PC-9 (cell line): Measurements from ENCODE around the gene HADHA. TPM values are rescaled to one million over a fixed set of nuclear protein-coding genes. Genes with fewer than 3 reads are reported as not detected.

Source experiments
- BruUV-seq: library from RNA; stranded (reverse); fragments of 400-500 nt; replicated peaks from 2 replicates; lab custom pipeline; 2021; lab: Mats Ljungman, UMichigan
- CTCF ChIA-PET: fragments of 300-600 bp; sonication (Branson Sonifier 250); formaldehyde crosslinking; loops from one replicate; lab custom pipeline; 2022; ENCODE audit warnings: antibody characterized with exemption; lab: Charles Lee
- POLR2A ChIA-PET: fragments of 300-600 bp; sonication (Branson Sonifier 250); formaldehyde crosslinking; loops from one replicate; lab custom pipeline; 2022; ENCODE audit warnings: antibody characterized with exemption; ENCODE audit not compliant: unreplicated experiment; lab: Charles Lee
- DNase-seq, 2 experiments: peaks; one replicate each; pipeline versions ENCODE4 v3.0.0 to v3.0.0-alpha.2; 2015 to 2022; ENCODE audit warnings: mixed read lengths in 1 of 2
- H2AFZ ChIP-seq: fragments of 200-600 bp; sonication (generic); 2 replicates; pipeline ENCODE4 v1.8.1; 2017; ENCODE audit warnings: antibody characterized with exemption
- H3F3A ChIP-seq: fragments of 200-600 bp; sonication (generic); 2 replicates; pipeline ENCODE4 v1.8.1; 2017; ENCODE audit warnings: antibody characterized with exemption, mild to moderate bottlenecking, low read depth; ENCODE audit not compliant: insufficient read depth
- H3K27ac ChIP-seq: fragments of 200-600 bp; sonication (generic); 2 replicates; pipeline ENCODE4 v1.6.1; 2016; ENCODE audit warnings: mixed run types
- H3K27me3 ChIP-seq: fragments of 200-600 bp; sonication (generic); 2 replicates; pipeline ENCODE4 v1.6.1; 2016; ENCODE audit warnings: low read depth, mixed run types; ENCODE audit not compliant: insufficient read depth
- H3K36me3 ChIP-seq: fragments of 200-600 bp; sonication (generic); 2 replicates; pipeline ENCODE4 v1.6.1; 2016; ENCODE audit warnings: low read depth, mixed run types
- H3K4me1 ChIP-seq: fragments of 200-600 bp; sonication (generic); replicated peaks from 2 replicates; pipeline ENCODE4 v1.6.1; 2016; ENCODE audit warnings: mixed run types; ENCODE audit not compliant: insufficient read depth
- H3K4me2 ChIP-seq: fragments of 200-600 bp; sonication (generic); 2 replicates; pipeline ENCODE4 v1.6.1; 2017; ENCODE audit warnings: mixed run types
- H3K4me3 ChIP-seq: fragments of 200-600 bp; sonication (generic); 2 replicates; pipeline ENCODE4 v1.6.1; 2016; ENCODE audit warnings: mixed run types
- H3K79me2 ChIP-seq: fragments of 200-600 bp; sonication (generic); 2 replicates; pipeline ENCODE4 v1.6.1; 2017; ENCODE audit warnings: low read depth, mixed run types
- H3K9me2 ChIP-seq: fragments of 200-600 bp; sonication (generic); 2 replicates; pipeline ENCODE4 v1.8.1; 2017; ENCODE audit warnings: mild to moderate bottlenecking; ENCODE audit not compliant: insufficient read depth
- H3K9me3 ChIP-seq: fragments of 200-600 bp; sonication (generic); 2 replicates; pipeline ENCODE4 v1.8.1; 2016; ENCODE audit warnings: low read depth; ENCODE audit not compliant: insufficient read depth
- H4K20me1 ChIP-seq: fragments of 200-600 bp; sonication (generic); 2 replicates; pipeline ENCODE4 v1.8.1; 2017; ENCODE audit not compliant: insufficient read depth
- EZH2 ChIP-seq: fragments of 200-600 bp; sonication (generic); IDR thresholded peaks from 2 replicates; pipeline ENCODE4 v1.8.0; 2017; ENCODE audit warnings: antibody characterized with exemption, low read depth
- intact Hi-C: fragments of 100-400 bp; cut with micrococcal nuclease; formaldehyde crosslinking; loops from one replicate; pipeline ENCODE4 v1.10.0; 2022; ENCODE audit not compliant: unreplicated experiment
- total RNA-seq: library from RNA; stranded (reverse); gene quantifications from 2 replicates; pipeline ENCODE4 v1.2.3, GENCODE V29; 2021
- TF ChIP-seq, protein P1 (sequence below): fragments of 200-600 bp; sonication (generic); conservative IDR thresholded peaks from 2 replicates; pipeline ENCODE4 v1.6.1; 2017; ENCODE audit warnings: mixed run types, antibody characterized with exemption, mild to moderate bottlenecking, moderate library complexity

The HADHA gene
- total RNA-seq, 1 experiment from 2014 or later: 129 TPM

DNA sequence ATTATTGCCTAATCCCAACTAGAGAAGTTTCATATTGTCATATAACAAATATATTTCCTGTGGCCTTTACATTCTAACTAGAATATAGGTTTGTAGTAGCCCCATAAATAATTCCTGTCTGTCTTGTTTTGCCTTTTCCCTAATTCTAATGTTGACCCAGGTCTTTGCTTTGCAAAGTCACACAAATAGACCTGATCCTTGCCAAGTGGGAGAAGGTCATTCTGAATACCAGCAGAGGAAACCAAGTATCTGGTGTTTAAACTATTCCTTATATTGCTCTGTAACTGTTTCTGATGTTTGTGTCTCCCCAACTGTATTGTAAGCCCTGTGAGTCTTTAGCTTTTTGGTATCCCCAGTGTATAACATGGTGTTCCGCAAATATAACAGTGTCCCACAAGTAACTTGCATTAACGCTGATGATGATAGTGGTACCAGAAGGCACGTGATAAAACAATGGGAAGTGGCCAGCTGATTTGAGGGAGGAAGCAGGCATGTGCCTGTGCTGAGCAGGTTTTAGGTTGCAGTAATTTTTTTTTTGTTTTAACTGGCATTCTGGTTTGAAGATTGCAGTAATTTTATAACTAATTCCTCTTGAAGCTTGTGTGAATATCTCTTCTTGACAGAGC is 11.4 kb upstream of the HADHA start:
- Histone ChIP-seq H4K20me1 (peaks cover 5% of the 10 kb centered on the region), H3K79me2 (peaks cover 23% of the 10 kb centered on the region), H3K4me1 (peaks cover 10% of the 10 kb centered on the region; the same call in 1 of the 2 replicates), H3K4me3 (no peak overlapping the region), H3K4me2 (no peak overlapping the region), H3K36me3 (peaks cover 8% of the 10 kb centered on the region; the same call in 1 of the 2 replicates), H3K9me3 (no peaks in the 10 kb centered on the region), H3K9me2 (no peaks in the 10 kb centered on the region), H3K27ac (peak overlapping the region; percentile 25; the same call in 1 of the 2 replicates), H2AFZ (no peak overlapping the region), H3K27me3 (no peaks in the 10 kb centered on the region), H3F3A (no peaks in the 10 kb centered on the region; the same call in 1 of the 2 replicates)
- CTCF ChIA-PET: no interaction called here
- TF ChIP-seq EZH2: no peak
- TF ChIP-seq, protein P1, sequence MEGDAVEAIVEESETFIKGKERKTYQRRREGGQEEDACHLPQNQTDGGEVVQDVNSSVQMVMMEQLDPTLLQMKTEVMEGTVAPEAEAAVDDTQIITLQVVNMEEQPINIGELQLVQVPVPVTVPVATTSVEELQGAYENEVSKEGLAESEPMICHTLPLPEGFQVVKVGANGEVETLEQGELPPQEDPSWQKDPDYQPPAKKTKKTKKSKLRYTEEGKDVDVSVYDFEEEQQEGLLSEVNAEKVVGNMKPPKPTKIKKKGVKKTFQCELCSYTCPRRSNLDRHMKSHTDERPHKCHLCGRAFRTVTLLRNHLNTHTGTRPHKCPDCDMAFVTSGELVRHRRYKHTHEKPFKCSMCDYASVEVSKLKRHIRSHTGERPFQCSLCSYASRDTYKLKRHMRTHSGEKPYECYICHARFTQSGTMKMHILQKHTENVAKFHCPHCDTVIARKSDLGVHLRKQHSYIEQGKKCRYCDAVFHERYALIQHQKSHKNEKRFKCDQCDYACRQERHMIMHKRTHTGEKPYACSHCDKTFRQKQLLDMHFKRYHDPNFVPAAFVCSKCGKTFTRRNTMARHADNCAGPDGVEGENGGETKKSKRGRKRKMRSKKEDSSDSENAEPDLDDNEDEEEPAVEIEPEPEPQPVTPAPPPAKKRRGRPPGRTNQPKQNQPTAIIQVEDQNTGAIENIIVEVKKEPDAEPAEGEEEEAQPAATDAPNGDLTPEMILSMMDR: no peak
- BruUV-seq: no TSS peak
- intact Hi-C loops: no loop called here
- DNase-seq: peak in 1 of 2 experiments; percentile 60
- POLR2A ChIA-PET: interaction anchor here (0.5 kb wide), 1 partner anchor 60 kb away, joined by 3 read pairs; no protein-coding TSS in a partner anchor

DNA sequence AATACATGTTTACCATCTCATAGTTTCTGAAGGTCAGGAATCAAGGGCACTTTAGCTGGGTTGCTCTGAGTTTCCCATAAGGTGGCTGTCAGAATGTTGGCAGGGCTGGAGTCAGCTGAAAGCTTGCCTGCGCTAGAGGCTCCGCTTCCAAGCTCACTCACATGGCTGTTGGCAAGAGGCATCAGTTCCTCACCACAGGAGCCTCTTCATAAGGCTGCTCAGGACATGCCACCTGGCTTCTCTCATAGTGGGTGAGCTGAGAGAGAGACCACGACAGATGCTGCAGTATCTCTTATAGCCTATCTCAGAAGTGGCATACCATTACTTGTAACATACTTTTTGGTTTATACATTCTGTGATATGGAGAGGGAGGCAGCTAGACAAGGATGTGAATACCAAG is 7.5 kb upstream of the HADHA start:
- Histone ChIP-seq H3K4me3 (no peak overlapping the region), H3K4me1 (peaks cover 13% of the 10 kb centered on the region), H4K20me1 (peaks cover 8% of the 10 kb centered on the region), H3K9me3 (no peaks in the 10 kb centered on the region), H3K9me2 (no peaks in the 10 kb centered on the region), H2AFZ (no peak overlapping the region), H3K27ac (no peak overlapping the region), H3K4me2 (no peak overlapping the region), H3K36me3 (peaks cover 8% of the 10 kb centered on the region; the same call in 1 of the 2 replicates), H3K27me3 (no peaks in the 10 kb centered on the region), H3F3A (no peaks in the 10 kb centered on the region; the same call in 1 of the 2 replicates), H3K79me2 (peaks cover 61% of the 10 kb centered on the region)
- DNase-seq: no peak
- BruUV-seq: no TSS peak
- ChIA-PET POLR2A (no interaction called here), CTCF (interaction anchor here (0.5 kb wide), 1 partner anchor 83 kb away, joined by 9 read pairs; no protein-coding TSS in a partner anchor)
- TF ChIP-seq EZH2: no peak
- TF ChIP-seq, protein P1: no peak
- intact Hi-C loops: no loop called here

DNA sequence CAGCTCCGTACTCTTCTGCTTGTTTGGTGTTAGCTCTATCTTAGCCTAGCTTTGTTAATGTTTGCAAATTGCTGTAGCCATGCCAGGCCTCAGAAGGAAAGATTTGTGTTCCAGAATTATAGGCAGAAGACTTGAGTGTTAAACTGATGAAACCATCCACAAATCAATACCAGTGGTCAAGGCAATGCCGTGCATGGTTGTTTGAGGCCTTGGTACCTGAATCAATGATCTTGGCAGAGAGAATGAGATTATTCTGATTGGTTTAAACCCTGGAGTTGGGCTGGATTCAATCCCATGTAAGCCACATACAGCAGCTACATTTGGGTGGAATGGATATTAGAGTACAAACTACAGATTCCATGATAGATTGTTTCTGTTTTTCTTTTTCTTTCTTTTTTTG is 5.2 kb upstream of the HADHA start:
- Histone ChIP-seq H3K27ac (no peak overlapping the region), H3K4me1 (peaks cover 15% of the 10 kb centered on the region), H3F3A (peaks cover 11% of the 10 kb centered on the region; the same call in 1 of the 2 replicates), H3K4me3 (no peak overlapping the region), H2AFZ (no peak overlapping the region), H3K27me3 (no peaks in the 10 kb centered on the region), H3K9me3 (no peaks in the 10 kb centered on the region), H3K9me2 (no peaks in the 10 kb centered on the region), H3K4me2 (no peak overlapping the region), H3K36me3 (peaks cover 3% of the 10 kb centered on the region; the same call in 1 of the 2 replicates), H4K20me1 (peaks cover 12% of the 10 kb centered on the region), H3K79me2 (peaks cover 77% of the 10 kb centered on the region)
- TF ChIP-seq, protein P1: no peak
- no peak for TF ChIP-seq EZH2
- BruUV-seq: no TSS peak
- intact Hi-C loops: loop anchor here (10.0 kb wide), 1 partner anchor 325 kb away; no protein-coding TSS in a partner anchor
- DNase-seq: no peak
- CTCF ChIA-PET: no interaction called here
- POLR2A ChIA-PET: no interaction called here
